Sciatic nerve (tissue), 2 donors: ENCODE results near the gene EIF1AD. TPM values are rescaled to one million over a fixed set of nuclear protein-coding genes. Genes with fewer than 3 reads are reported as not detected.
A peak's percentile ranks its signal among the peaks of the same experiment; 100 is the strongest.

Experiments
- ATAC-seq: fragments of 200-7000 bp; cut with Tn5 transposase; one replicate; pipeline ENCODE4 v1.9.1; 2020; ENCODE audit warnings: mild to moderate bottlenecking, moderate library complexity
- DNase-seq: peaks from one replicate; pipeline ENCODE4 v3.0.0-alpha.2; 2020; ENCODE audit warnings: low spot score
- intact Hi-C: fragments of 100-400 bp; cut with DNase I; formaldehyde crosslinking; loops from one replicate; pipeline ENCODE4 v1.14.2; 2022
- total RNA-seq: library from RNA; stranded (reverse); fragmentation: NEBNext Ultra II Directional; extraction: Animal tissue kit (Norgen Biotek cat#: 25700); gene quantifications from one replicate; pipeline ENCODE4 v1.2.1, GENCODE V29; 2021
- donor health status: DM: no; HTN: no; CAD: no.
- donor health status: DM: no; HTN: no; CAD: no.

The EIF1AD gene
- total RNA-seq, 1 donor from 2014 or later = 24.7 TPM

DNA sequence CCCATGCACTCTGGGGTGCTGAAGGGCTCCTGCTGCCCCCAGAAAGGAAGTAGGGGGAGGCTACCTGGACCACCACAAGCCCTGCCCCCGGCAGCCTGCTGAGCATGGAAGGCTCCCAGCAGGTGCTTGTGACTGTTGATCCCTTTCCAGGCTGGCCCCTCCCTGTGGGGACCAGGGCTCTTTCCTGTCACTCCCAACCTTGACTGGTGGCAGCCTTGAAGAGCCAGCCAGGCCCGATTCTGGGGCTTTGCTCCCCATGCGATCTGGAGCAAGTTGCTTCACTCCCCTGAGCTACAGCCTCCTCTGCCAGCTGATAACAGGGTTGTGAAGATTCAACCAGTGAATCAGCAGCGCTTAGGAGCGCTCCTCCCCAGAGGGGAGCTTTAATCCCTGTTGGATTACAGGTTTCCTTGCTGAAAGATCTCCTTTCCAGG is 5.3 kb upstream of the EIF1AD start:
- ATAC-seq (no peak), DNase-seq (no peak)

GRCh38 chr11:66006891-66007176 is 4.9 kb upstream of the EIF1AD start:
- ATAC-seq (no peak), DNase-seq (no peak)
- intact Hi-C loops = no loop called here

More for the DNA sequence above, 5.3 kb upstream of the EIF1AD start:
- intact Hi-C loops = no loop called here

DNA sequence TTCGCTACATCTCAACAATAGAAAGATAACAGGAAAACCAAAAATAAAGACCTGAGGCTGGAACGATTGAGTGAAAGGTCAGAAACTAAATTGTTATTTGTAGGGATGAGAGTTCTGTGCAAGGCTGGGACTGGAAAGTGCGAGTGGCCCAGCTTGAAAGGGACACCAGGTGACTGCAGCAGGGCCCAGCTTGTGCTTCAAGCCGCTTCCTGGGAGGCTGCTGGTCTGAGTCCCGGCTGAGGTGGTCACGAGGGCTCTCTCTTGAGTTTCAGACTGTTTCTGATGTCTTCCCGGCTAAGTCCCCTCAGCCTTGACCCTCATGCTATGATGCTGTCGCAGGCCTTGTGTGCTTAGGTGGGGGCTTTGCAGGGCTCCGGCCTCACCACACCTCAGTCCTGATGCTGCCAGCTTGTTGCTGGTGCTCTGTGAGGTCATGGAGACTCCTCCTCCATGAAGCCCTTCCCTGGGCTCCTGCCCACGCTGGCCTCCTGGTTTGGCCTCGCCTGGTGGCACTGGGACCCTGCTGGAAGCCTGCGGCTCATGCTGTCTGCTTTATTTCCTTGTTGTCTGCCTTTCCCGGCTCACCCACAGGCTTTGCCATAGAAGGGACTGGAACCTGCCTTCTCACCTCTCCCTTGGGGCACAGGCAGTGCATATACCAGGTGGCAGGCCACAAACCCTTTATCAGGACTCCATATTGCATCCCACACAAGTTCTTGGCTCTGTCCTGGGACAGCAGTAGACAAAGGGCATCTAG is 4.4 kb upstream of the EIF1AD start:
- no peak for ATAC-seq

DNA sequence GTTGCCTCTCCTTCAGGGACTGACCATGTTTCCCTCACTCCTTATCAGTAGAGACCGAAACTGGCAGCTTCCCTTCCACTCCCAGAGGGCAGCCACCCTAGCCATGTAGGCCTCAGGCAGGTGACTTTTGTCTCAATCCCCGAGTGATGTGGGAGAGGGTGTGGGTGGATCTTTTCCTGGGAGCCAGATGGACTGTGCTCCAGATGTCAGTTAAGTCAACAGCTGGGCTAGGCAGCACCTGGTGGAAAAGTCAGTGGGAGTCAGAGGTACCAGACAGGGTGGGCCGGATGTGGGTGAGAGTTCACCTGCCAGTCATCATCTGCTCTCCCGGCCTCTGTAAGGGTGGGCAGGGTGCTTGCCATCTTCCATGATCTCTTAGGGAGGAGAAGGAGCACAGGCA is 2.2 kb upstream of the EIF1AD start:
- intact Hi-C loops = no loop called here
- ATAC-seq = no peak
- no peak for DNase-seq

More for the DNA sequence above, 4.4 kb upstream of the EIF1AD start:
- intact Hi-C loops = no loop called here
- no peak for DNase-seq

- no peak for ATAC-seq
- no peak for DNase-seq
- intact Hi-C loops = no loop called here
Measured at GRCh38 chr11:66003291-66003690, 1.3 kb upstream of the EIF1AD start.

DNA sequence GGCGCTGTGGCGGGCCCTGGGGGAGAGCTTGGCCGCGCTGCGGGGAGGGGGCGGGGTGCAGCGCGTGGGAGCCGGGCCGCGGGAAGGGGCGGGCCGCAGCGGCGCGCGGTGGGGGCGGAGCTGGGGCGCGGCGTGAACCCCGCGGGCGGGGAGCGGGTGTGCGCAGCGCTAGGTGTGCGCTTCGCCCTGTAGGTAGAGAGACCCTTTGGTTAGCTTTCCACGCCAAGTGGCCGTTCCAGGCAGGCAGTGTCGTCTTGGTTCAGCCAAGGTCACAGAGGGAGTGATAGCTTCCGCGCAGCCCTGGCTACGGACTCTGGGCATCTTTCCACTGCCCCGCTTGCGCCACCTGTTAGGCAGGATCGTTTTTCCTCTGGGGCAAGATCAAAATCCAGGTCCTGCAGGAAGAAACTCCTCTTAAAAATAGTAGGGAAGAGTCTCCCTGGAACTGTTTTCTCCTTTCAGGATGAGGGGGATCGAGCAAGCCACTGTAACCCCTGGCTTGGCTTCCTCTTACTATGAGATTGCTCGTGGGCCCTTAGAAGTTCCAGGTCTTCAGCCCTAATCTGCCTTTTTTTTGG is 780 bp upstream of the EIF1AD start:
- intact Hi-C loops = no loop called here
- no peak for DNase-seq

GRCh38 chr11:65997286-65997685 is 4.7 kb downstream of the EIF1AD start:
- intact Hi-C loops = no loop called here
- DNase-seq (no peak), ATAC-seq (no peak)

More for the DNA sequence above, 780 bp upstream of the EIF1AD start:
- ATAC-seq = peak; percentile 79

- DNase-seq = no peak
- no peak for ATAC-seq
- intact Hi-C loops = no loop called here
Measured at GRCh38 chr11:65992056-65992455, 9.9 kb downstream of the EIF1AD start.

DNA sequence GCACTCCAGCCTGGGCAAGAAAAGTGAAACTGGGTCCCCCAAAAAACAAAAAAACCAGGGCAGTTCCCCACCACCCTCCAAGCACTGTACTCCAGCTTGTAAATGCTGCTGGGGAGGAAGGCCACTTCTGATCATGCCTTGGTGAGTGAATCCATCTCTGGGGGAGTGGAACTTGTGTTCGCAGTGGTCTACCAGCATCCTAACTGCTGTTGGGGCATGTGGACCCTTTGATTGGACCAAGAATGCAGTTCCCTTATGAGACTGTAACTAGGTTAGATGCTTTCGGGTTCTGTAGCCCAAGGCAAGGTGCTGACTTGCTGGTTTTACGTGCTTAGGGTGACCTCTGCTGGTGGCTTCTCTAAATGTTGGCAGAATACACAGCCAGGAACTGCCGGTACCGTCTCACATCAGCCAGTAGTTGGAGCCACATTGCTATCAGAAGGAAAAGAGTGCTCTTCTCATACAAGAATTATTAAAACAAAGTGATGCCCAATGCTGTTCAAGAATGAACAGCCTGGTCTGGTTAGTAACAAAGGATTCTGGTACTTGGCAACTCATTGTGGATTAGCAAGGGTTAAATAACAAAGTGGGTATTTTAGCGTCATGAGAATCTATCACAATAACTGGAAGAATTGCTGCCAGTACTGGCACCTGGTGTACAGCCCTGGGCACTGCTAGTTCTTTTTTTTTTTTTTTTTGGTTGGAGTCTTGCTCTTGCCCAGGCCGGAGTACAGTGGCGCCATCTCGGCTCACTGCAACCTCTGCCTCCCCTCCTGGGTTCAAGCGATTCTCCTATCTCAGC is 13.0 kb downstream of the EIF1AD start:
- peak; percentile 91 for DNase-seq
- intact Hi-C loops = loop anchor here (10.0 kb wide), 2 partner anchors 104 to 284 kb away; partner anchors contain the start of gene FIBP
- ATAC-seq = peak; percentile 98

GRCh38 chr11:65987336-65987735 is 14.6 kb downstream of the EIF1AD start:
- ATAC-seq = no peak
- intact Hi-C loops = loop anchor here (10.0 kb wide), 2 partner anchors 103 to 283 kb away; partner anchors contain the start of gene FIBP
- no peak for DNase-seq

DNA sequence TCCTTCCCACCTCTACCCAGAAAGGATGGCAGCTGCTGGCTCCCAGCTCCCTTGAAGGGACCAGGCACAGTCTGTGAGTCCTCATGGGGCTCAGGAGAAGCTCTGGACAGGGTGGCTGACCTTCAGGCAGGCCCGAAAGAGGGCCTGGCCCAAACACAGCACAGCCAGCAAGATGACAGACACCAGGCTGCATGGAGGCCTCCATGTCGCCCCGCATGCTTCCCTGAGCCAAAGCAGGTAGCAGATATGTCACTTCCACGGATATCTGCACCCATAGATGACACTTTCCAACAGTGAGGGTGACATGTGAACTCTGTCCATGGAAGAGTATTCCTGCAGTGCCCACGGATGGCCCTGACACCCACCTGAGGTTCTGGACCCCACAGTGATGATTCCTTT is 18.4 kb downstream of the EIF1AD start:
- ATAC-seq (no peak), DNase-seq (no peak)
- intact Hi-C loops = loop anchor here (10.0 kb wide), 2 partner anchors 99 to 279 kb away; partner anchors contain the start of gene FIBP

DNA sequence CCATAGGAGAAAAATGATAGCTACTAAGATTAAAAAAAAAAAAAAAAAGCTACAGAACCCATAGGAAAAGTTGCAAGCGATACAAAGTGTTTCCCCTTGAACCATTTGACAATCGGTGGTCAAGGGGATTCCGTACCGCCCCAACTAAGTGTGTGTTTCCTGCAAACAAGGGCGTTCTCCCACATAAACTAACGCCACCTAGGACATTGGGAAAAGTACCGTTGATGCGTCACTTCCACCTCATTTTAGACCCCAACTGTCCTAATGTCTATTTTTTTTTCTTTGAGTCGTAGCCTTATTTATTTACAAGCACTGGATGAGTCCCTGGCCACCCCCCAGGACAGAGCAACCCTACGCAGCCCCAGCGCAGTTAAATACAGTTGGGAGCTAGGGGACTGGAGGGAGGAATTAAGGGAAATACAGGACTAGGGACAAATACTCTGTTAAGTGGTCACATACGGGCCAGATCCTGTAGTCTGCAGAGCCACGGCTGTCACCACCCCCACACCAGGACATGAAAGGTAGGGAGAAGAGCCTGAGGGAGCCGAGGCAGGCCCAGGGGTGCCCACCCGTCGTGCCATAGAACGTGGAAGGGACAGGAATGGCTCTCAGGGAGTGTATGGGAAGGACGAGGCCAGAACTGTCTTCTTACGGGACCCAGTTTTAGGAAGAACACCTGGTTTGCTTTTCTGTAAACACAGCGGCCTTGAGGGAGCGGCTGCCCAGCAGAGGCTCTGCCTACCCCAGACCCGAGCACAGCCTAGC is 19.0 kb downstream of the EIF1AD start:
- intact Hi-C loops = loop anchor here (10.0 kb wide), 2 partner anchors 98 to 278 kb away; partner anchors contain the start of gene FIBP
- DNase-seq (no peak), ATAC-seq (no peak)

DNA sequence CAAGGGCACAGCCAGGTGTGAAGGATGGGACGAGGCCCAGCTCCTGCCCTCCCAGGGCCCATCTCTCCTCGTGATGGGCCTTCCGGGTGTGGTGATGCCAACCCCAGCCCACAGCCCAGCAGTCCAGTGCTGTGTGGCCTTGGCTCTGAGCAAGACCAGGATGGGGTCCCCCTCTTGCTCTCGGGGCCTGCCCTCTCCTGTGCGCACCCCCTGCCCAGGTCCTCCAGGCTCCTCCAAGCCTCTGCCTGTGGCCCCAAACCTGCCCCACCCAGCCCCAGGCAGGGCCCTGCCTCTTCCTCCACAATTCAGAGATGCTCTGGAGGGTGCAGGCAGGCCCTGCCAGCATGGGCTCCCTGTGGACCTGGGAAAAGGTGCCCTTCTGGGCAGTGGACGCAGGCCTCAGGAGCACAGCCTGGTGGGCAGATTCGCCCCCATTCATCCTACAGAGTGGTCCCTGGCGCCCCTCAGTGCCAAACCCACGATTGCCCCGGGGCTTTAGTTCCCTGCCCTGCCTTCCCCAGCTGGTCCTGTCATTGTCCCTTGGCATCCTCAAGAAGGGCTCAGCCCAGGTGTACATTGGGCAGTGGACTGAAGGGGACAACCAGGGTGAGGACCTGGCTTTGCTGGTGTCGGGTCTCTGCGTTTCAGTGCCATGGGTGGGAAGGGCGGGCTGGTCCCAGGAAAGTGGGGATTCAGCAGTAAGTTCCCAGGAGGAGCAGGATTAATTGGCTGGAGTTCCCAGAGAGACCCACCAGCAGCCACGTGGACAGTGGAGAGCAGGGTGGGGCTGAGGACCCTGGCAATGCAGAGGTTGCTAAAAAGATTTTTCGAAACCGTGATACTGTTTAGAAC is 19.8 kb downstream of the EIF1AD start:
- no peak for ATAC-seq
- DNase-seq = no peak
- intact Hi-C loops = loop anchor here (10.0 kb wide), 2 partner anchors 97 to 277 kb away; partner anchors contain the start of gene FIBP

DNA sequence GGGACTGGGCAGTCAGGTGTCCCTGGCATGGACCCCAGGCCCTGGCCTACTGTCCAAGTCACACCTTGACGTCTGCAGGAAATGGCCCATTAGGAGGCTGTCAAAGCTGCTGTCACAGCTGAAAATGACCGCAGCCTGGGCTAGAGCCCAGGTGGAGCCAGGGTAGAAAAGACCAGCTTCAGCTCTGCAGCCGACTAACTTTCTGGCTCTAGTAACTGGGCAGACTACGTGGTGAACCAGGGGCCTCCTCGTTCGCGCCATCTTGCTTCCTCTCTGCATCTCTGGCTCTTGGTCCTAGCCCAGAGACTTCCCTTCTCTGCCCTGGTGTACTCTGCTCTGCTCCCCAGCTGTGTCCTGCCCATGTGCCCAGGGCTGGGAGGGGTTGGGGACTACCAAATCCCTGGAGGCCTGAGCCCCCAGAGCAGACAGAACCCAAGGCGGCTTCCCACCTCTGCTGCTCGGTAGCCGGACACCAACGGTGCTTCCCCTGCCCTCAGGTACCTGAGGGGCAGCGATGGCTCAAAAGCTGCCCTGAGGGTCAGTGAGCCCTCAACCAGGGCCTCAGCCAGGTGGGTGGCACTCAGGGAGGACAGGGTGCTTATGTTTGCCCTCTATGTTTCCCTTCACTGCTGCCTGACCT is 20.7 kb downstream of the EIF1AD start:
- intact Hi-C loops = loop anchor here (10.0 kb wide), 2 partner anchors 96 to 276 kb away; partner anchors contain the start of gene FIBP
- DNase-seq (no peak), ATAC-seq (no peak)

GRCh38 chr11:65979261-65979759 is 22.6 kb downstream of the EIF1AD start:
- intact Hi-C loops = no loop called here
- ATAC-seq (no peak), DNase-seq (no peak)

GRCh38 chr11:65978391-65979238 is 23.3 kb downstream of the EIF1AD start:
- ATAC-seq = no peak
- intact Hi-C loops = no loop called here

More at GRCh38 chr11:65978391-65979238, 23.3 kb downstream of the EIF1AD start:
- DNase-seq = no peak
